K562 (cell line): ENCODE results near the gene RBFOX2. TPM values are rescaled to one million over a fixed set of nuclear protein-coding genes. Genes with fewer than 3 reads are reported as not detected.

Source experiments
- BRD9 ChIP-seq: fragments of 450-650 bp; IDR thresholded peaks from 2 replicates; pipeline ENCODE4 v1.6.1; 2018; ENCODE audit warnings: low read depth; ENCODE audit not compliant: partially characterized antibody
- DDX20 ChIP-seq: fragments of 450-650 bp; IDR thresholded peaks from 2 replicates; pipeline ENCODE4 v1.6.1; 2016; ENCODE audit warnings: missing genetic modification characterization, low read depth, mild to moderate bottlenecking, missing compliant biosample characterization, moderate library complexity
- DLX4 ChIP-seq: fragments of 250-450 bp; sonication (Bioruptor Pico); IDR thresholded peaks from 2 replicates; pipeline ENCODE4 v1.6.1; 2021; ENCODE audit warnings: mild to moderate bottlenecking
- ELF1 ChIP-seq: fragments of 200-800 bp; sonication (Bioruptor generic); IDR thresholded peaks from 2 replicates; pipeline ENCODE4 v1.6.1; 2016; ENCODE audit warnings: missing genetic modification characterization, missing compliant biosample characterization
- FOXK2 ChIP-seq, 2 experiments: fragments of 450-650 bp; IDR thresholded peaks in 1 of 2; conservative IDR thresholded peaks in 1 of 2; 2 replicates each; pipeline ENCODE4 v1.6.1; 2016; ENCODE audit warnings: low read depth in 2 of 2, mild to moderate bottlenecking in 1 of 2
- HDAC2 ChIP-seq: fragments of 450-650 bp; IDR thresholded peaks from 2 replicates; pipeline ENCODE4 v1.6.1; 2016; ENCODE audit warnings: mild to moderate bottlenecking
- HMG20A ChIP-seq: fragments of 450-650 bp; formaldehyde crosslinking; conservative IDR thresholded peaks from 2 replicates; pipeline ENCODE4 v1.4.0; 2020; ENCODE audit warnings: mild to moderate bottlenecking, mixed read lengths
- JUNB ChIP-seq: fragments of 450-650 bp; formaldehyde crosslinking; conservative IDR thresholded peaks from 2 replicates; pipeline ENCODE4 v1.4.0; 2020; ENCODE audit warnings: mild to moderate bottlenecking
- MEF2A ChIP-seq: IDR thresholded peaks from 2 replicates; pipeline ENCODE4 v1.6.1; 2011; ENCODE audit warnings: low read depth, mild to moderate bottlenecking, low read length, moderate library complexity; ENCODE audit not compliant: control insufficient read depth
- POLR2A ChIP-seq: fragments of 450-650 bp; conservative IDR thresholded peaks from 2 replicates; pipeline ENCODE4 v1.6.1; 2016
- POLR3A ChIP-seq: IDR thresholded peaks from 2 replicates; pipeline ENCODE4 v1.6.1; 2011; ENCODE audit warnings: borderline replicate concordance, mild to moderate bottlenecking, moderate library complexity; ENCODE audit not compliant: insufficient read length, insufficient read depth; ENCODE audit errors: extremely low read depth
- RBFOX2 ChIP-seq: fragments of 200-400 bp; formaldehyde crosslinking; IDR thresholded peaks from 2 replicates; pipeline ENCODE4 v1.6.1; 2017; ENCODE audit warnings: low read depth, mild to moderate bottlenecking, low read length, moderate library complexity
- RNF219 ChIP-seq: fragments of 250-450 bp; sonication (Bioruptor Pico); IDR thresholded peaks from 2 replicates; pipeline ENCODE4 v1.5.0; 2022; ENCODE audit warnings: mild to moderate bottlenecking
- SMAD4 ChIP-seq: fragments of 250-450 bp; sonication (Bioruptor Pico); conservative IDR thresholded peaks from 2 replicates; pipeline ENCODE4 v1.8.0; 2021; ENCODE audit warnings: inconsistent platforms, mild to moderate bottlenecking, moderate library complexity
- SP2 ChIP-seq: IDR thresholded peaks from 2 replicates; pipeline ENCODE4 v1.6.1; 2011; ENCODE audit warnings: mild to moderate bottlenecking, low read depth, low read length, moderate library complexity; ENCODE audit not compliant: poor library complexity, severe bottlenecking; ENCODE audit errors: extremely low read depth
- TEAD4 ChIP-seq, 2 experiments: sonication (generic) in 1 of 2; formaldehyde crosslinking in 1 of 2; IDR thresholded peaks; 2 replicates each; pipeline versions ENCODE4 v1.6.1 to v1.8.0; 2012 to 2022; ENCODE audit warnings: borderline replicate concordance in 1 of 2, inconsistent platforms in 1 of 2, low read length in 1 of 2, mild to moderate bottlenecking in 1 of 2, missing genetic modification reagents in 1 of 2
- ZBTB33 ChIP-seq: sonication (generic); formaldehyde crosslinking; IDR thresholded peaks from 2 replicates; pipeline ENCODE4 v1.8.1; 2023; ENCODE audit warnings: mild to moderate bottlenecking, missing genetic modification reagents
- ZNF174 ChIP-seq: fragments of 250-450 bp; sonication (Bioruptor Pico); IDR thresholded peaks from 2 replicates; pipeline ENCODE4 v1.4.0; 2020; ENCODE audit warnings: mild to moderate bottlenecking
- ZNF444 ChIP-seq: fragments of 250-450 bp; sonication (Bioruptor Pico); IDR thresholded peaks from 2 replicates; pipeline ENCODE4 v1.4.0; 2020; ENCODE audit warnings: mild to moderate bottlenecking, moderate library complexity
- ZNF655 ChIP-seq: fragments of 250-450 bp; sonication (Bioruptor Pico); IDR thresholded peaks from 2 replicates; pipeline ENCODE4 v1.5.0; 2021
- polyA plus RNA-seq, 8 experiments: library from polyadenylated mRNA; depleted of rRNA in 4 of 8; stranded (reverse) in 5 of 8; unstranded in 3 of 8; fragments of >200 nt; fragmentation: Nextera tagmentation in 2 of 8; fragmentation: Illumina TruSeq in 1 of 8; extraction: Ambion mirVana in 2 of 8; extraction: Trizol in 1 of 8; gene quantifications; 2 replicates each; pipeline versions ENCODE4 v1.2.1 to v1.2.3, GENCODE V29; 2011 to 2014; ENCODE audit warnings: inconsistent platforms in 1 of 8, missing spikeins in 1 of 8
- total RNA-seq, 7 experiments: library from RNA; depleted of rRNA in 6 of 7; stranded (reverse); fragments of >200 nt in 6 of 7; fragmentation: Illumina TruSeq in 2 of 7; extraction: Trizol in 2 of 7; gene quantifications; 2 replicates each; pipeline versions ENCODE4 v1.2.1 to v1.2.3, GENCODE V29; 2011 to 2021; ENCODE audit warnings: low replicate concordance in 1 of 7

The RBFOX2 gene
- total and polyA plus RNA-seq, 9 of the 15 experiments (the other 6 are each of a cell fraction or from before 2014, with no cell fraction given) = 5.8 to 24.8 (median 14.2) TPM

GRCh38 chr22:36065775-36066544, 37.3 kb upstream of the RBFOX2 start (continued):
- no peak for TF ChIP-seq SP2
- TF ChIP-seq RNF219 (CRISPR knock-in tag) = no peak
- TF ChIP-seq ELF1 (tag) = peak; percentile 50; the same call in 1 of the 2 replicates
- TF ChIP-seq TEAD4 (IDR thresholded peaks at IDR 0.05; ENCODE audit: low read length) = no peak
- no peak for TF ChIP-seq TEAD4 (CRISPR knock-in tag; IDR thresholded peaks at IDR 0.05; ENCODE audit: borderline replicate concordance)
- no peak for TF ChIP-seq DLX4 (CRISPR knock-in tag)
- TF ChIP-seq ZNF444 (CRISPR knock-in tag) = no peak
- TF ChIP-seq JUNB (CRISPR knock-in tag) = no peak
- TF ChIP-seq RBFOX2 = peak; percentile 76
- no peak for TF ChIP-seq DDX20 (tag)
- peak in 1 of 2 experiments; percentile 50; a peak in 2 of 4 replicates for TF ChIP-seq FOXK2 (conservative IDR thresholded peaks at IDR 0.05 in 1 of 2, IDR thresholded peaks at IDR 0.05 in 1 of 2; ENCODE audit: low read depth in 2 of 2)
- peak; percentile 29; the same call in 1 of the 2 replicates for TF ChIP-seq ZBTB33
- no peak for TF ChIP-seq ZNF655 (CRISPR knock-in tag)
- TF ChIP-seq MEF2A = no peak
- TF ChIP-seq POLR3A = no peak
- TF ChIP-seq BRD9 = peak; percentile 78
- TF ChIP-seq HDAC2 = no peak
- TF ChIP-seq HMG20A (CRISPR knock-in tag) = no peak
- peak; percentile 44; the same call in 1 of the 2 replicates for TF ChIP-seq SMAD4
- peak; percentile 57; the same call in 1 of the 2 replicates for TF ChIP-seq POLR2A
- no peak for TF ChIP-seq ZNF174 (CRISPR knock-in tag)
